Tibial nerve (tissue), 4 donors: Measurements from ENCODE around the gene CYP4Z1.

Experiments
- CTCF ChIP-seq, 5 experiments: fragments of 200-600 bp in 3 of 5; fragments of 450-650 bp in 2 of 5; sonication (generic) in 3 of 5; IDR thresholded peaks; one replicate each; pipeline ENCODE4 v1.5.1; 2016 to 2019; ENCODE audit warnings: antibody characterized with exemption in 5 of 5, mild to moderate bottlenecking in 3 of 5, moderate library complexity in 2 of 5
- EP300 ChIP-seq, 2 donors: sonication (generic); formaldehyde crosslinking; IDR thresholded peaks; one replicate each; pipeline ENCODE4 v1.6.1; 2017; ENCODE audit warnings: antibody characterized with exemption in 2 of 2, mild to moderate bottlenecking in 1 of 2
- POLR2A ChIP-seq, 2 donors: fragments of 450-650 bp; IDR thresholded peaks; one replicate each; pipeline ENCODE4 v1.6.1; 2017; ENCODE audit warnings: antibody characterized with exemption in 2 of 2, mild to moderate bottlenecking in 2 of 2, moderate library complexity in 2 of 2

- TF ChIP-seq POLR2A (IDR thresholded peaks at IDR 0.05) (no peak), CTCF (IDR thresholded peaks at IDR 0.05) (no peak), EP300 (IDR thresholded peaks at IDR 0.05) (no peak)
These were observed 97.5 kb downstream of the CYP4Z1 start for GRCh38 chr1:47164552-47164951.
